COR-L47 (cell line): ENCODE data around the gene IL1R2.
"Not testable (repeated sequence)": the region's sequence is repeated elsewhere in the genome, so short reads cannot be mapped to it uniquely, and the experiment has no call there.

Source experiments
- DNase-seq: peaks from one replicate; lab custom pipeline; 2025; lab: John Stamatoyannopoulos, UW

IL1R2 gene

DNA sequence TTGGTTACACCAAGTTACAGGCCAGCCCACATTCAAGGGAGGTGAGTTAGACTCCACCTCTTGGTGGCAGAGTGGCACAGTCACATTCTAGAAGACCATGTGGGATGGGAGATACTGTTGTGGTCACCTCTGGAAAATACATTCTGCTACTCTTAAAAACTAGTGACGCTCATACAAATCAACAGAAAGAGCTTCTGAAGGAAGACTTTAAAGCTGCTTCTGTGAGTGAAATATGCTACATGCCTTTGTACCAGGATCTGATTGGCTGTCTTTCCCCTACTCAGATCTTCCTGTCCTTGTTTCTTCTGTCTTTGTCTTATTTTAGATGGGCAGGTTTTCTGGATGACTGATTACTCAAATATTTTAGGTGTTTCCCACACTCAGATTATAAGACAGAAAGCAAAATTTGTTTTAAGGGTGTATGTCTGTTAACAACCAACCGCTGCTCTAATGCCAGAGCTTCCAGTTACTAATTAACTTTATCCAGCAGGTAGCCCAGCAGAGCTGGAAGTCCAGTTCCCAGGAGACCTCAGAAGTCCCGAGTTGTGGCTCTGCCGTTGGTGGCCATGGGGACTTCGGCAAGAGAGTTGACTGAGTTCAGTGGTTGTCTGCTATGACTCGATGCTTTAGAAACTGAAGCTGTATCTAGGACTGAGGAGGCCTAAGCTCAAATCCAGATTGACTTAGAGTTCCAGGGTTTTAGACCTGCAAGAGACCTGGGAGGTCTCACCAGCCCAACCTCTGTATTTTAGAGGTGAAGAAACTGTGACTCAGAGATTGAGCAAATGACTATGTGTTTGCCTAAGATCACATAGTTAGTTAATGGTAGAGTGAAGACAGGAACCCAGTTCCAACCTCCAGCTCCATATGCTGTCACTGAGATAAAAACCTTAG lies 7.4 kb downstream of the IL1R2 start:
- DNase-seq: no peak

DNA sequence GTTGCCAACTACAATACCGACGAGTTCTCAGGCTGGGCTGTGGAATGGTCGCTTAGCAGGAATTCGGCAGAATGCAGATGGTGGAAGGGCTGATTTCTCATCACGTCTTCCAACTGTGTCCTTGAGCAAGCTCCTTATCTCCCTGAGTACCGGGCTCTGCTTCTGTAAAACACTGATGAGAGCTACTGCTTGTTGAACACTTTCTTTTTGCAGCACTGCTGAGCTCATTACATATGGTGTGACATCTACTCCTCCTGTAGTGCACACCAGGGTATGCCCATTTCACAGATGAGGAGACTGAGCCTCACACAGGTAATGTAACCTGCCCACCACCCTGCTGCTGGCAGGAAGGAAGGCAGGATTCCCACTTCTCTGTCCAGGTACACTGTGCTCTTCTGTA lies 8.3 kb downstream of the IL1R2 start:
- DNase-seq: no peak

GRCh38 chr2:102000813-102001766 lies 9.3 kb downstream of the IL1R2 start:
- DNase-seq: no peak

- DNase-seq: no peak
Observed at GRCh38 chr2:102001767-102002142, 10.0 kb downstream of the IL1R2 start.

- no peak for DNase-seq
Observed at GRCh38 chr2:102002228-102002627, 10.5 kb downstream of the IL1R2 start.

DNA sequence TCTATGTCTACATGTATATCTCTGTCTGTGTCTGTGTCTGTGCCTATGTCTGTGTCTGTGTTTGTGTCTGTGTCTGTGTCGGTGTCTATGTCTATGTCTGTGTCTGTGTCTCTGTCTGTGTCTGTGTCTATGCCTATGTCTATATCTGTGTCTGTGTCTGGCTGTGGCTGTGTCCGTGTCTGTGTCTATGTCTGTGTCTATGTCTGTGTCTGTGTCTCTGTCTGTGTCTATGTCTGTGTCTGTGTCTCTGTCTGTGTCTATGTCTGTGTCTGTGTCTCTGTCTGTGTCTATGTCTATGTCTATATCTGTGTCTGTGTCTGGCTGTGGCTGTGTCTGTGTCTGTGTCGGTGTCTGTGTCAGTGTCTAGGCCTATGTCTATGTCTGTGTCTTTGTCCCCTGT lies 11.1 kb downstream of the IL1R2 start:
- DNase-seq: not testable (repeated sequence)

GRCh38 chr2:102003696-102004095 lies 11.9 kb downstream of the IL1R2 start:
- no peak for DNase-seq

DNA sequence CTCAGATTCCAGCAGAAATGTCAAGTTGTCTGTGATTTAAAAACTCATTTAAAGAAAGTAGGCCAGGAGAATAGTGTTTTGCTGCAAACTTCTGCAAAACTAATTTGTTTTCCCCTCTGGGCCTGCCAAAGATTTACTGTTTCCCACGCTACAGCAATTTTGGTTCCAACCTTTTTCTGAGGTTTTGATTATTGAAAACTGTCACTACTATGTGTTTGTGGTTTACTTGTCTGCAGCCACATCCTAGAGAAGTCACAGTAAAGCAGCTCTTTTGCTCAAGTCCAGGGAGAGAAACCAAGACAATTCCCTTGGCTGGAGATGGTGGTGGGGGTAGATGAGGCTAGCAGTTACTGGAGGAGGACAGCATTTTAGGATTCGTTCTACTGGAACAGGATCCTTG lies 12.8 kb downstream of the IL1R2 start:
- no peak for DNase-seq

GRCh38 chr2:102005449-102005848 lies 13.7 kb downstream of the IL1R2 start:
- DNase-seq: no peak

DNA sequence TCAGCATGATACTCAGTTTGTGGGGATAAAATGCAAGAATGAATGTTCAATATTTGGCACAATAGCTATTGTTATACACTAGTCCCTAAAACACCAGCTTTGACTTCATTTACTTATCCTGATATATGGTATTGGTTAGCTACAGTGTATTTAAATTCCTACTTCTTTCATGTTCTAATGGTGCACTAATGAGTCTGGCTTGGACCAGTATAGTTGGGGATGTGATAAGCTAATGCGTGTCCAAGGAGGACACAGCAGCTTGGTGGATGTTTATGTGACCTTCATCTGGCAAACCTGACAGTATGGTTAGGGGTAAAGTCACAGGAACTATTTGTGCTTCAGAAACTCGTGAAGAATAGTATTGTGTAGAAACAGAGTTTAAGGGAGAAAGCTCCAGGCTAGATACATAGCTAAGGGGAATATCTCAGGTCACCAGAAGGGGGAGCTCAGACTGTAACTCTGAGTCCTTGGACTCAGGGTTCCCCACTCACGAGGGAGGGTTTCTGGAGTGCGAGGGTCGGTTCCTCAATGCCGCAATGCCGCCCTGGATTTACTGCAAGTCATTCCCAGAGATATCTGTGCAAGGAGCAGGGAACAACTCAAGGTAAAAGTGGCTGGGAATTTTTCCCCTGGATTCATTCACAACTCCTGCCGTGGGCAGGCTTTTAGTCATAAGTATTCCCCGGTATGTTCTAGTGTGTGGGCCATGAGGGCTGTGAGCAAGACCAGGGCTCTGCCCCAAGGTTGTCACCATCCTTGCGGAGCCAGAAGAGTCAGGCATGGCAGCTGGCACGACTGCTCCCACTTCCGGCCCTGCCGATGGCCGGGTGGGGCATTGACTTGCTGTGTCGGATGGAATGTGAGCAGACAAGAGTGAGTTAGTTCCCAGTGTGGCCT lies 14.5 kb downstream of the IL1R2 start:
- peak; percentile 9 for DNase-seq

DNA sequence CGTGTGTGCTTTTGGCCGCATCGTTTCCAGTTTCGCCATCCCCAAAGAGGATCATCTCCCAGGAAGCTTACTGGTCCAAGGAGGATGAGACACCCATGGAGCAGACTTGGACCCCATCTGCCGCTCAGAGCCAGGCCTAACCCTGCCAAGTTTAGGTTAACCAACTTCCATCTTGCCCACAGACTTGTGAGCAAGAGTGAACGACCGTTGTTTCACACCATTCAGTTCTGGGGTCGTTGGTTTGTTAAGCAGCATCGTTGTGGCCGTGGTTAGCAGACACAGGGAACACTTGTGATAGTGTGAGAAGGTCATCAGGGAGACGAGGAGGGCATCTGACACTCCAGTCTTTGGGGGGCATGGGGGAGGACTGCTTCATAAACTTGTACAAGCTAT lies 15.1 kb downstream of the IL1R2 start:
- no peak for DNase-seq

DNA sequence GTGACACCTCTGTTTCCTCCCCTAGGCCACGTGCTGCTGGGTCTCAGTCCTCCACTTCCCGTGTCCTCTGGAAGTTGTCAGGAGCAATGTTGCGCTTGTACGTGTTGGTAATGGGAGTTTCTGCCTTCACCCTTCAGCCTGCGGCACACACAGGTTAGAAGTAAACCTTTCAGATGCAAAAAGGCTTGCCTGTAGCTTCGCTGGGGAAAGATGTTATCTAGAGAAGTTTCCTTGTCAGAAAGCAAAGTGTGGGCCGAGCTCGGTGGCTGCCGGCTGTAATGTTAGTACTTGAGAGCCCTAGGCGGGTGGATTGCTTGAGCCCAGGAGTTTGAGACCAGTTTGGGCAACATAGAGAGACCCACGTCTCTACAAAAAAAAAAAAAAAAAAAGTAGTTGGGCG lies 16.7 kb downstream of the IL1R2 start:
- no peak for DNase-seq

GRCh38 chr2:102009557-102009956 lies 17.8 kb downstream of the IL1R2 start:
- DNase-seq: no peak

- no peak for DNase-seq
Observed at GRCh38 chr2:102010902-102011301, 19.1 kb downstream of the IL1R2 start.

- no peak for DNase-seq
Observed at GRCh38 chr2:102012061-102012614, 20.4 kb downstream of the IL1R2 start.

DNA sequence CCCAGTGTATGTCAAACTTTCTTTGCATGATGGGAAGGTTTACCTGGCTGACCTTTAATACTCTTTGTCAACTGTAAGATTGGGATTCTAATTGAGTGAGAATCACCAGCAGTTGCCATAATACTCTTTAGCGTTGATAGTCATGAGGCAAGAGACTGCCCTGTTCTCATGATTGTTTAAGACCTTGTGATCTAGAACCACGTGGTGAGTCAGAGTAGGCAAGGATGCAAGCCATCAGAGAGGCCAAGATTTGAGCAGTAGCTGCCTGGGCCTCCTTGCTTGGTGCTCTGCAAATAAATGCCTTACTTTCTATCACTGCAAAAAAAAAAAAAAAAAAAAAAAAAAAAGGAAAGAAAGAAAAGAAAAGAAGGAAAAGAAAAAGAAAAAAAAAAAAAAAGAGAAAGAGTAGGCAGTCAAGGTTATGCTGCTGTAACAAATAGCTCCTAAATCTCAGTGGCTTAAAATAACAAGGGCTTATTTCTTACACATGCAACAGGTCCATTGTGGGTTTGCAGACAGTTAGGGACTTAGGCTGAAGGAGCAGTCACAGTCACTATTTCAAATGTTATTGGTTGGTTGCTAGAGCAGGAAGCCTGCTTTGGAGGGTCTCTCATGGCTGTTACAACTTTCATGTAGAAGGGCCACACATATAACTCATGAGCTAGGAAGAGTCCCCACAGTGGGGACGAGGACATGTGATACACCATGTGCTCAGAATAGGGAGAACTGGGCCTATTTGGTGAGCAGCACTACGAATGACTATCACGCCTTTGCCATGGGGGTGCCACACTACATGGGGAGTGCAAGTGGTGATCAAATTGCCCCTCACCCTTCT lies 21.7 kb downstream of the IL1R2 start:
- no peak for DNase-seq

GRCh38 chr2:102014041-102014345 lies 22.2 kb downstream of the IL1R2 start:
- no peak for DNase-seq

- no peak for DNase-seq
Observed at GRCh38 chr2:102015399-102015798, 23.6 kb downstream of the IL1R2 start.

- DNase-seq: no peak
Observed at GRCh38 chr2:102016399-102016955, 24.7 kb downstream of the IL1R2 start.

GRCh38 chr2:102018823-102019445 lies 27.2 kb downstream of the IL1R2 start:
- no peak for DNase-seq
